NCI-H2227 treated with DMSO at 0.1 percent for 48 hours (cell line): Measurements from ENCODE around the gene PPM1H.

Experiments
- DNase-seq: peaks from one replicate; lab custom pipeline; 2025; lab: John Stamatoyannopoulos, UW

Gene PPM1H

DNA sequence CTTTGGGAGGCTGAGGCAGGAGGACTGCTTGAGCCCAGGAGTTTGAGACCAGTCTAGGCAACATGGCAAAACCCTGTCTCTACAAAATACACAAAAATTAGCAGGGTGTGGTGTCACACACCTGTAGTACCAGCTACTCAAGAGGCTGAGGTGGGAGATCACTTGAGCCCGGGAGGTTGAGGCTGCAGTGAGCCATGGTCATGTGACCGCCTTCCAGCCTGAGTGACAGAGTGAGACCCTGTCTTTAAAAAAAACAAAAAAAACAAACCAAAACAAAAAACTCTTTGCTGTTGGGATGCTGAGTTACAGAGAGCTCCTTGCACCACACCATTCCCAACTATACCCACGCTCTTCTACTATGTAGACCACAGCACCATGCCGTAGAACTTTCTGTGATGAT, 221.2 kb downstream of the PPM1H start:
- no peak for DNase-seq

DNA sequence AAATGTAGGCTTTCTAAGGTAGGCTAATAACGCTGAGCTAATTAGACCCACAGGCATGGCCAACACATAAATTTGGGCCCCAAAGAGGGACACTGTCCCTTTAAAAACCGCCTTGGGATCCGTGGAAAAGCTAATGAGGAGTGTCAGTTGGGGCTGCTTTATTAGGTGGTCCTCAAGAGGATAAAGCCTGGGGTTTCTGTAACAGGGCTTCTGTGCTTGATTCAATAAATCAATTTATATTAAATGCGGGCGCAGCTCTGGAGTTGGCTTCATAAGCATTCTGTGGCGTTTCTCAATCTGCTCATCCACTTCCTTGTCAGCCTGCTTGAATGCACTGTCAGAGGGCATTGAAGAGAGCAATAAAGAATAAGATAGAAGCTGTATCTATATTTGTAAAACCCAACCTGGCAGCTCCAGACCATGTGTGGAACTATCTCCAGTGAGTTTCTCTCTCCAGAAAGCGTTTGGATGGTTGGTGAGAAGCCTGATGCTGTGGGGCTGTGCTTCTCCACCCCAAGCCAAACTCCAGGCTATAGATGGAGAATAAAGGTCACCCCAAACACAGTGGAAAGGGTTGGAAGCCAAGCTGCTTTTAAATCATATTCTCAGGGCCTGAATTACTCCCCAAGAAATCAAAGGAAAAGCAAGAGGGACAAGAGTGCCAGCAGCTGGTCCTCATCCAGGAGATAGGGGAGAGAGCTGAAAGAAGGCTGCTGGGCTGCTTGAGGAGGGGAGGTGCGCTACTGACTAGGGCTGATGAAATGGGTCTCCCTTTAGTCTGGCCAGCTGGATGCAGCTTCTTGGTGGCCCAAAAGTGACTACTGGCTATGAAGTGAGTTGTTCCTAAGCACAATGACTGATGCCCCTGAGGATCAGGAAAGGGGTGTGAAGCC, 222.0 kb downstream of the PPM1H start:
- no peak for DNase-seq

DNA sequence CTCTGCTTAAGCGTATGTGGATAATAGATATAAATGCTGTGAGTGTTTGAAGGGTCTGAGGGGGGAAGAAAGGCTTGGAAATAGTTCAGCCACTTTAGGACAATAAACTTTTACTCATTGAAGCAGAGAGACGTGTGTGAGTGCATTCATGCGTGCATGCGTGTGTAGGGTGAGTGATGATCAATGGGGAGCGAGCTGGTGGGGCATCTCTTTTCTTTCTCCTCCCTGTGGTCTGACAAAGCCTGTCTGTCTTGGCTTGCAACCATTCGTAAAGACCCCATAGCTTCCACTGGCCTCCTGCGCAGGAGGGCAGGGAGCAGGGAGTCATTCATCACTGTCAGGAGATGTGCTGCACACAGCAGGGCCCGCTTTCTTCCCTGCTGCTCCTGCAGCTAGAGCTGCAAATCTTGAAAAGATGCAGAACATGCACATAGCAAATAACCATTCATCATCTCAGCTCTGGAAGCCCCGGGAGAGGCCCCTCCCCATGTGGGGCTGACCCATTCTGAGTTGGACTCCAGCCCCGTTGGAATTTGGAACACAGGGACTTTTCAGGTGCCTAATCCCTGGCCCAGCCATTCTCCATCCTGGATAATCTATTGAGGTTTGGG, 223.2 kb downstream of the PPM1H start:
- peak; percentile 62 for DNase-seq

DNA sequence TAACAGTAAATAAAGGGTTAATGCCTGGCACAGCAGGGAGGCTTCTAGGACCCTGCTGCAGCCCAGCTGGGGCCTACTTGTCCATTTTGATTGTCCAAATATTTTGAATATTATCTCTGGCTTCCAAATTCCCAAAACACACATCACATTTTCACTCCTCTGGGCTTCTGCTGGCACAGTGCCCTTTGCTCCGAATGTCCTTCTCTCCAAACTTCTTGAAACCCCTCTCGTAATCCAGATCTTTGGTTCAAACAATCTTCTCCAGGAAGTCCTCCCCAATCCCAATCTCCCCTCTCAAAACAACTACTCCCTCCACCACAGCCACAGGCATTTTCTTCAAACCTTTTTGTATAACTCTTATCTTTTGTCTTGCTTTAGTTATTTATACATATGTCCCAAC, 225.6 kb downstream of the PPM1H start:
- no peak for DNase-seq

DNA sequence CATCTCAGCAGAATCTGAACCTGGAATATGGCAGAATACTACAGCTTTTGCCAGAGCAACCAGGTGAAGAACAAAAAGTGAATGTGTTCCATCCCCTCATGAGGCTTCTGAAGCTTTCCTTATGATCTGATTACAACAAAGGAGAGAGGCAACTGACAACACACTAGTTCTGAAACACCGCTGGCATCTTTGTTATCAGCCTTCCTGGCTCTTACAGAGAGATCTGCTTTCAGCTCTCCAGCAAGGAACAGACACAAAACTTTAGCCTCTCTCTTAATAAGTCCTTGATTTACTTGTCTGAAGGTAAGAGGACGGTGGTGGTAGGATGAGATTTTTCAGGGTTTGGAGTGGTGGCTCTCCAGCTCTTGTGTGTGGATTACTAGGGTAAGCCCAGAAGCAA, 227.0 kb downstream of the PPM1H start:
- DNase-seq = no peak

DNA sequence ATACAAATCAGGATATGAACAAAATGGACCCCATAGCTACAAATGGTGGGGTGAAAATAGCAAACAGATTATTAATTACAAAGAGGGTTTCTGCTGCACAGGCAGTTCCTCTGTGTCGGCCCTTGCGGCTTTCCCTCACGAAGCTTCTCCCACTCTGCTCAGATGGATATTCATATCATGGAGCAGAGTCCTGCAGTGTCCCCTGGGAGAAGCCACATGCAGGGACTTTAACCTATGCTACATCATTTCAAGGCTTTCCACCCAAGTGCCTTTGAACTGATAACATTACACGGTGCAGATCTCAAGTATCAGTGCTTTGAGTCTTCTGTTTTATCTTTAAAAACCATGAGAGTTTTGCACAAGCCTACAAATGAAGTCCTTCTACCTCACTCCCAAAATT, 229.1 kb downstream of the PPM1H start:
- DNase-seq = no peak

DNA sequence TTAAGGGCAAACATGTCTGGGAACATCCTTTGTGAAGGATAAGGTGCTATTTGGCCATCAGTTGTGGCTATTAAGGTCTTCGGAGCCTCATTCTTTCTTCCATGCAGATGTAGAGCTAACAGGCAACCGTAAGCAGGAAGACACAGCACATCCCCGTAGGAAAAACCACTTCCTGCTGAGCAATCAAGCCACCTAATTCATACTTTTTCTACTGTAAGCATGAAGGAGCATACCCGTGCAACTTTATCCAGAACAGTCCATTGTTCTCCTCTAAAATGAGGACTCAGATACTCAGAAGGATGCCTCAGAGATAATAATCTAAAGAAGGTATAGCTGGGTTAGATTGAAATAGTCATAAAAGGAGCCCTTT, 232.0 kb downstream of the PPM1H start:
- no peak for DNase-seq

DNA sequence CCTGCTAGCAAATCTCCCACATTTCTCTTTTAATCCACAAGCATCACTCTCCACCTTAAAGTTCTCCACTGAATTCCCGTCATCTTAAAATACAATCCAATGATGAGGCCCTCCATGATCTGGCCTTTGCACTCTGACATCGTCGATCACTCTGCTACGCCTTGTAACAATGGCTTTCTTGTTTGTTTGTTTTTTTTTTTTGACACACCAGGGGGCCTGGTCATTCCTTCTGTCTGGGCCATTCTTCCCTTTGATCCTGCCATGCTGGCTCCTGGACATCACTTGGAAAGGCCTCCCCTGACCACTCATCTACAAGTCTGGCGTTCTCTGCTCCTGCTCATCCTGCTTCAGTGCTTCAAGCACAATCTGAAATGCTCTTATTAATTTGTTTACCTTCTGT, 233.5 kb downstream of the PPM1H start:
- DNase-seq = no peak

DNA sequence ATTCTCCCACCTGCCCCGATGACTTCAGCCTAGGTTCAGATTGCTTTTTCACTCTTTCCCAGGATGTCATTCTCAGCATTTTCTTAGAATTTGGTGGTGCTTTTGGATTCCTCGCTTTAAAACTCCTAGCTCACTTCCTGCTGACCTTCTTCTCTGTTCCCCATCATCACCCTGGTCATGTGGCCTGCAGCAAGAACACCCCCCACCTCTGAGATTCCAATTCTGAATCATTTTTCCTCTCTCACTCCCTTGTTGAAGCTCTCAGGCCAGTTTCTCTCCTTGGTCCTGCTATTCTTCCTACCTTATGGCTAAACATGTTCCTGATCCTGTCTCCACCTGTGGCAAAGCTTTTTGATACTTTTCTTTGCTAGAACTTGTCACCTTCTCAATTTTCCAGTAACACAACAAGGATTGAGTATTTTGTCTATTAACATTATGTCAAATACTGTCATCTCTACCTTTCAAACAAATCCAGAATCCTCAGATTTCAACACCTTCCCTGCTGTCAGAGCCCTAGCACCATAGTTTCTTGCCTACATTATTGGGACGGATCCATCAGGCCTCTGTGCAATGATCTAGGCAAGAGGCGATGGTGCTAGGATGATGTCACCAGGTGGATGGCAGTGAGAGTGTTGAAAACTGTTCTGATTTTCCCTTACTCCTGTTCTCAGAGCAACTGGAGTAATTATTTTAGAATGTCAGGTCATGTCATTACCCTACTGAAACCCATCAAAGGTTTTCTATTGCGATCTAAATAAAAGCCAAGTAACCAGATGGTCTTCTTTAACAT, 234.7 kb downstream of the PPM1H start:
- DNase-seq = no peak

DNA sequence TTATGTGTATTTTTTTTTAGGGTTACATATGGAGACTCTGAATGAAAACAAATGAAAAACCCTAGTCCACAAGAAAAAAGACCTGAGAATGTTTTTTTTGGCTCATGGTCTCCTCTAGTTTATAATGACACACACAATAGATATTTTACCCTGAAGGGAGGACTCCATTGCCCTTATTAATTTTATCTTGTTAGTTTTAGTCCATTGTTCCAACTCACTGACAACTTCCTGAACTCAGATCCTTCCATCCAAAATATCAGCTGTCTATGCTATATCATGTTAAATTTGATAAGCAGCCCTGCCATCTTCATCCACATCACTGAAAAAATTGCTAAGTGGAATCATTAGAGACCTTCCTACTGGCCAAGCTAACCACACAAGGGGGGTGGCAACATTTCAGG, 236.2 kb downstream of the PPM1H start:
- DNase-seq = no peak

DNA sequence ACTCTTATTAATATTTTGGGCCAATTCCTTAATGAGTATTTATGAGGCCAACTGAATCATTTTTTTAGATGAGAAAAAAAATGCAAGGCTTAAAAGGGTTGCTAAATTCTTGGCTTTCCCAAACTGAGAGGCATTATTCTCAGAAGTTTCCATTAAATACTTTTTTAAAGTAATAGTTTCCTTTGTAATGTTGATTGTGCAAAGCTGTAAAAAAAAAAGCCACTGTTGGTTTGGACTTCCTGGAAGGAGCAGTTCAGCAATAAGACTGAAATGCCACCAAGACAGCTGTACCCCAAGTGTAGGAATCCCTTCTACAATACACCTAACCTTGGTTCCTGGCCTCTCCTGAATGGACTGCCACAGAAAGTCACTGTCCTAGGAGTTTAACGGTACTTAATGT, 237.1 kb downstream of the PPM1H start:
- DNase-seq = no peak

DNA sequence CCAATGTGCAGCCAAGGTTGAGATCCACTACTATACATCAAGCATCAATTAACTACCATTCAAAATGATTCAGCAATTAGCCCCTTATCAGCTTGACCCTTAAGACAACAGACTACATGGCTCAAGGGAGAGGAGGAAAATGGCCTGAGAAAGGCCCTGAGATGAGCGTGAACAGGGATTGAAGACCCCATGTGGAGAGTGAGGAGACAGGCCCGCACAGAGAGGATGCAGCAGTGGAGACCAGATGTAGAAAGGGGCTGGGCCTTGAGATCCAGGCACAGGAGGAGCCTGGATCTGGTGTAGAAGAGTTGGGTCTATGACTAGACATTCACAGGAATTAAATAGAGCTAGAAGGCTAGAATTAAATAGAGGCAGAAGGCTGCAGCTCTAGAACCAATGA, 239.3 kb downstream of the PPM1H start:
- DNase-seq = no peak

DNA sequence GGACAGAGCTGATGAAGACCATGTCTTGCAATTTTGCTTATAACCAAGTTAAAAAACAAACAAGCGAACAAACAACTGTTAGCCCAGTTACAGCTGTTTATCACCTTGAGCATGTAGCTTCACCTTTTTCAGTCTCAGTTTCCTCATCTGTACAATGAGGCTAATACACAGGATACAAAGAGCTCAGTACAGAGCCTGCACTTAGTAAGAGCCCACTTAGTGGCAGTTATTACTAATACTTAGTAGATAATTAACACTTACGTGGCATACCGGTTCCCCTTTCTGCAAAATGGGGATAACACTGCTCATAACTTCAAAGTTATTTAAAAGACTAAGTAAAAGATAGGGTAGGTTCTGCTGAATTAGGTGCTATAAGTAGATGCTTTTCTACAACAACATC, 240.3 kb downstream of the PPM1H start:
- no peak for DNase-seq

DNA sequence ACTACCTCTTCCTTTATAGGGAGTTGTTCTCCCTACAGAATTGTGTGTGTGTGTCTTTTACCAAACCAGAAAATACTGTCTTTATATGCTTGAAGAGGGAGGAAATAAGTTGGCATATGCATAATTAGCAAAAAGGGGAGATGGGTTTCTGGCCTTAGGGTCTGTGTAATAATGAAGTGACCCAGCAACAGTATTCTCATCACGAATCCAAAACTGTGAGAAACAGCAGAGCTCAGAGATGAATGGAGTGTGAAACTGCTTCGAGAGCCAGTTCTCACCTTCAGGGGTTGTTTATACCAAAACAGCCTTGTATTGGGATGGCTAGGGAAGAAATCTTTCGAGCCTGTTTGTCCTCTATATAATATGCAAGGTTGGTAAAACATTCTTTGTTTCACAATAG, 240.8 kb downstream of the PPM1H start:
- DNase-seq = no peak

DNA sequence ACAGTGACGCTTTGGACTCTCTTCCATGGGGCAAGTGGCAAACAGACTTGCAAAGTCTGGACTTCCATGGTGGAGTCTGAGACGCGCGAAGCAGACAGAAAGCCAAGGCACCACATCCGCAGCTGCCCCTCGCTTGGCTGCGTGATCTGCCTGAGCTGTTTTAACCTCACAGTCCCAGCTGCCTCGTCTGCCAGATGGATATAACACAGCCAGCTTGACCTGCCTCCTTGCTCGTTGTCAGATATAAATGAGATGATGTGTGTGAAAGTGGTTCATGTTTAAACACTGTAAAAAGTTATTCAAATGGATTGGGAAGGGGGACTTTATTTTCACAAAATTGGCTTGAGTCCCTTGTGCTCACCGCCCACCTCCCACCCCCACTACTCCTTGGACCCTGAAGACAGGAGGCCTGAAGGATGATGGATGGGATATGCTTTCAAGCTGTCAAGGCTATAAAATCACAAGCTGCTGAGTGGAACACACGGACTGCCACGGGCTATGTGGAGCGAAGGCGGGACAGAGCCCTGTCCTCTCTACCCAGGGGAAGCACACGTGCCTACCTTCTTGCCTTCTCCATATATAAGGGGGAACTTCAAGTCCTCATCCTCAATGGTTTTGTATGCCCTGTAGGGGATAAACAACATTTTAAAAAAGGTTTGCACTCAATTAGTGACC, 241.4 kb downstream of the PPM1H start:
- DNase-seq = no peak

DNA sequence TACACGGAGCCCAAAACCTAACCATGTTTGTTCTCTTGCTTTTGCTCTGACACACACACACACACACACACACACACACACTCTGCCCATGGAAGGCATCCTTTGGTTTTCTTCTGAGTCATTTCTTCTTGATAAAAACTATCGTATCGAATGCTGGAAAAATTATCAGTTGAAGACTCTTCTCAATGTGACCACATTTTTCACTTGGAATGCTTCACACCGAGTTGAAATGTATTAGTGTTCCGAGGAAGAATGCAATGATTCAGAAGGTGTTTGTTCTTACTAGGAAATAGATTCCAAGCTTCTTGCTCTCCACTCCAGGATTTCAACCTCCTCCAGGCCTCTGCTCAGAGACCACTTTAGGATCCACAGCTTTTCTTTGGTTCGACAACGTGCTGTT, 242.1 kb downstream of the PPM1H start:
- no peak for DNase-seq

DNA sequence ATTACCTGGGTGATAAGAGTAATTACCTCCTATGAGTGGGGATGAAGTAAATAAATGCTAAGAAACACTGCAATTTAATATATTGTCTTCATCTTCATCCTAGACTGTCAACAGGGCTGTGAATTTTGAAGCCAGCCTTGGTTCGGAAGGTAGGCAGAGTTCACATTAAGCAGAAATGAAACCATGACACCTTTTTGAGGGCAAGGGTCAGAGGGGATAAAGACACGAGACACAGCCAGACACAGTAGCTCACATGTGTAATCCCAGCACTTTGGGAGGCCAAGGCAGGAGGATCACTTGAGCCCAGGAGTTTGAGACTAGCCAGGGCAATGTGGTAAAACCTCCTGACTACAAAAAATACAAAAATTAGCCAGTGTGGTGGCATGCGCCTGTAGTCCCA, 243.6 kb downstream of the PPM1H start:
- no peak for DNase-seq

DNA sequence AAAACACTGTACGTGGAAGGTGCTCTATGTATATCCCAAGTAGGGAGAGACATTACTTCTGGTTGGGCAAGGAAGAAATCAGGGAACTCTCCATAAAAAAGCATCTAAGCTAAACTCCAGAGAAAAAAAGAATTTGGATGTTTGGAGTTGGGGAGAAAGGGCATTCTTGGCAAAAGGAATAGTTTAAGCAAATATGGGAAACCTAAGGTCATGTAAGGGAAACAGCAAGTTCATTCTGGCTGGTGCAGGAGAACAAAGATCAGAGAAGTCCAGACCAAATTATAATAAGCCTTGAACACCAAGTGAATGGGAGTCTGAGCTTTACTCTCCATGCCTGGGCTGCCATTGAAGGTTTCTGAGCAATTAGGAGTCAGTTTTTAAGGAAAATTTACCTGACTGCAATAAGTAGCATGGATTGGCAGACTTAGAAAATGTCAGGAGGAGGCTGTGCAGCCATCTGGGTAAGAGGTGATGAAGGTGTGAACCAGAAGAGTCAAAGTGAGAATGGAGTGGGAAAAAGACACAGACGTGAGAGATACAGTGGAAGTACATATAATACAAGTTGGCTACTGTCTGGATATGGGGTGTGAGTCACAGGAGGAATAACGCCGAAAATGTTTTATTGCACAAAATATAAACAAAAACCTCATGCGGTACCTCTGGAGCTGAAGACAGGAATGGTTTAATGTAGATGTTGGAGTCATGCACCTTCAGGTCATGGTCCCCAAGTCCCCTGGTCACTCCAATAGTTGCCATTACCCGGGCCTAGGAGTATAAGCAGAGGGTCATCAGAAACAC, 245.7 kb downstream of the PPM1H start:
- DNase-seq = no peak

DNA sequence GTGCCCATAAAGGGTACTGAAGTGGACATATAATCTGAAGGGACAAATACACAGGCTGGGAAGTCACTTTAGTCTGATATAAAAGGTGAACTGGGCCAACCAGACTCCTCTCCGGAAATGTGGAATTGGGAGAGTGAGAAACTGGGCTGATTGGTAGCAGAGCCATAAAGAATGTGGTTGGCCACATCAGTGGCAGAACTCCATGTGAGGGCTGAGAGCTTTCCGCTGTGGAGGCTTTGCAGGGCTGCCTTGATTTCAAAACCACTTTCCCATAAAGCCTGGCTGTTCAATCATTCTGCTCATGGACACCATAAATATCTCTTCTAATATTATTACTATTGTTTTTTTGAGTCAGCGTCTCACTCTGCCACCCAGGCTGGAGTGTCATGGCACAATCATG, 248.0 kb downstream of the PPM1H start:
- no peak for DNase-seq

DNA sequence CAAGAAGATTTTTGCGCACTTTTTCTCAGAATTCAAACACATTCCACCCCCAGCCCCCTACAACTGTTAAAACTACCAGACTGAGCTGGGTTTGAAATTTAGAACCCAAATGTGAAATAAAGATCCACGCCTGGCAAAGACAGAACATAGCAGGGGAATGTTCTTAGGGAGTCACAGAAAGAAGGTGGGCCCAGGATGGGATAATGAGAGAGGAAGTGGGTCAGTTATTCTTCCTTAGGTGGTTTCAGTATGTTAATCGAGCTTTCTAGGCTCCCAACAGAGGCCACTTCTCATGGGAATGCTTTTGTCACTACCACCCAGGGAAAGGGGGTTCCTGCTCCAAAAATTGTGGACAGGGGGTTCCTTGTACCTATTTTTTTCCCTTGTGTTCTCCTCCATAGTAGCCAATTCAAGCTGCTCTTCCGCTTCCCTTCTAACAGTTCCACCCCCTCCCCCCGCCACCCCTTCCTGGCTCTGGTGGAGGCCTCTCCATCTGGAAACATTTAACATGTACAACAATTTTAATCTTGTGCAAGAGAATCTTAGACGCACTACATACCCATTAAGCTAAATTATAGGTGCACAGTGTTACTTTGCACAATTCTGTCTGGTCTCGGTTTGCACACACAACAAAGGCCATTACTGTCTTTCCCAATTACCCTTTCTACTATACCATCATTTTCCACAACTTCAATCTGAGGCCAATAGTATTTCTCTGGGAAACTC, 250.2 kb downstream of the PPM1H start:
- no peak for DNase-seq
